Nephron (organoid): ENCODE measurements around the gene HACD2.

Experiments used
- H3K27ac Mint-ChIP-seq, 3 experiments: 2 replicates each; pipeline ENCODE4 v1.8.0; 2020; ENCODE audit warnings: mixed read lengths in 3 of 3, mild to moderate bottlenecking in 2 of 3, moderate library complexity in 1 of 3
- H3K27me3 Mint-ChIP-seq: 2 replicates; pipeline ENCODE4 v1.8.0; 2021; ENCODE audit warnings: low read depth, mild to moderate bottlenecking, moderate library complexity, mixed read lengths
- H3K36me3 Mint-ChIP-seq: 2 replicates; pipeline ENCODE4 v1.8.0; 2020; ENCODE audit warnings: low read depth, mixed read lengths
- H3K4me1 Mint-ChIP-seq: 2 replicates; pipeline ENCODE4 v1.8.0; 2020; ENCODE audit warnings: mixed read lengths
- H3K4me3 Mint-ChIP-seq, 3 experiments: 2 replicates each; pipeline ENCODE4 v1.8.0; 2020; ENCODE audit warnings: mild to moderate bottlenecking in 3 of 3, mixed read lengths in 3 of 3, moderate library complexity in 2 of 3
- H3K9me3 Mint-ChIP-seq: 2 replicates; pipeline ENCODE4 v1.8.0; 2020; ENCODE audit warnings: mixed read lengths
- CTCF ChIP-seq, 3 experiments: fragments of 200-600 bp; sonication (generic); IDR thresholded peaks; one replicate each; pipeline ENCODE4 v1.5.0; 2021; ENCODE audit warnings: antibody characterized with exemption in 3 of 3; ENCODE audit not compliant: unreplicated experiment in 3 of 3

HACD2 gene

GRCh38 chr3:123471106-123471505 is 113.7 kb downstream of the HACD2 start:
- no peak overlapping the region for H3K4me3 Mint-ChIP-seq
- no peak overlapping the region for H3K27ac Mint-ChIP-seq
- H3K36me3 Mint-ChIP-seq = no peaks in the 10 kb centered on the region
- no peaks in the 10 kb centered on the region for H3K9me3 Mint-ChIP-seq
- no peak for TF ChIP-seq CTCF (IDR thresholded peaks at IDR 0.05; ENCODE audit: unreplicated experiment in 3 of 3)
- peaks cover 20% of the 10 kb centered on the region for H3K27me3 Mint-ChIP-seq
- H3K4me1 Mint-ChIP-seq = no peaks in the 10 kb centered on the region

GRCh38 chr3:123469323-123469995 is 115.4 kb downstream of the HACD2 start:
- H3K27ac Mint-ChIP-seq = no peak overlapping the region
- no peaks in the 10 kb centered on the region for H3K4me1 Mint-ChIP-seq
- no peak for TF ChIP-seq CTCF (IDR thresholded peaks at IDR 0.05; ENCODE audit: unreplicated experiment in 3 of 3)

GRCh38 chr3:123467046-123467445 is 117.8 kb downstream of the HACD2 start:
- no peak overlapping the region for H3K4me3 Mint-ChIP-seq
- H3K9me3 Mint-ChIP-seq = no peaks in the 10 kb centered on the region
- peak overlapping the region; percentile 39 to 93 (median 76) for H3K27ac Mint-ChIP-seq
- no peak for TF ChIP-seq CTCF (IDR thresholded peaks at IDR 0.05; ENCODE audit: unreplicated experiment in 3 of 3)
- no peaks in the 10 kb centered on the region for H3K4me1 Mint-ChIP-seq
- no peaks in the 10 kb centered on the region for H3K36me3 Mint-ChIP-seq
- peaks cover 31% of the 10 kb centered on the region for H3K27me3 Mint-ChIP-seq

More at GRCh38 chr3:123469323-123469995, 115.4 kb downstream of the HACD2 start:
- Mint-ChIP-seq H3K4me3 (no peak overlapping the region), H3K27me3 (peaks cover 25% of the 10 kb centered on the region), H3K9me3 (no peaks in the 10 kb centered on the region), H3K36me3 (no peaks in the 10 kb centered on the region)

- no peak overlapping the region for H3K4me3 Mint-ChIP-seq
- H3K36me3 Mint-ChIP-seq = no peaks in the 10 kb centered on the region
- H3K27ac Mint-ChIP-seq = no peak overlapping the region
Observed at GRCh38 chr3:123464211-123464610, 120.6 kb downstream of the HACD2 start.

GRCh38 chr3:123459862-123460261 is 125.0 kb downstream of the HACD2 start:
- H3K9me3 Mint-ChIP-seq = no peaks in the 10 kb centered on the region
- H3K27ac Mint-ChIP-seq = no peak overlapping the region
- H3K27me3 Mint-ChIP-seq = peaks cover 53% of the 10 kb centered on the region

More at GRCh38 chr3:123464211-123464610, 120.6 kb downstream of the HACD2 start:
- Mint-ChIP-seq H3K4me1 (no peaks in the 10 kb centered on the region), H3K9me3 (no peaks in the 10 kb centered on the region), H3K27me3 (peaks cover 44% of the 10 kb centered on the region)
- no peak for TF ChIP-seq CTCF (IDR thresholded peaks at IDR 0.05; ENCODE audit: unreplicated experiment in 3 of 3)

More at GRCh38 chr3:123459862-123460261, 125.0 kb downstream of the HACD2 start:
- no peak for TF ChIP-seq CTCF (IDR thresholded peaks at IDR 0.05; ENCODE audit: unreplicated experiment in 3 of 3)
- H3K4me3 Mint-ChIP-seq = no peak overlapping the region
- no peaks in the 10 kb centered on the region for H3K36me3 Mint-ChIP-seq
- no peaks in the 10 kb centered on the region for H3K4me1 Mint-ChIP-seq
